H9 (cell line): Measurements from ENCODE around the gene DCTPP1. TPM values are rescaled to one million over a fixed set of nuclear protein-coding genes. Genes with fewer than 3 reads are reported as not detected.
"Not testable (repeated sequence)": the region's sequence is repeated elsewhere in the genome, so short reads cannot be mapped to it uniquely, and the experiment has no call there.

Experiments
- DNase-seq: peaks from one replicate; pipeline ENCODE4 v3.0.0-alpha.2; 2017
- H2AFZ ChIP-seq: one replicate; pipeline ENCODE4 v1.6.1; 2013; ENCODE audit warnings: mild to moderate bottlenecking, low read length, control low read depth, moderate library complexity
- H2AK5ac ChIP-seq: 2 replicates; pipeline ENCODE4 v1.6.1; 2013; ENCODE audit warnings: low read length, control low read depth, mixed read lengths; ENCODE audit not compliant: insufficient read length
- H2BK120ac ChIP-seq: one replicate; pipeline ENCODE4 v1.6.1; 2013; ENCODE audit warnings: low read depth, mild to moderate bottlenecking, low read length, control low read depth, inconsistent platforms; ENCODE audit not compliant: poor library complexity, severe bottlenecking
- H2BK12ac ChIP-seq: 2 replicates; pipeline ENCODE4 v1.6.1; 2013; ENCODE audit warnings: low read length, control low read depth, mixed read lengths, low read depth; ENCODE audit not compliant: insufficient read length
- H2BK15ac ChIP-seq: 2 replicates; pipeline ENCODE4 v1.6.1; 2013; ENCODE audit warnings: low read depth, low read length, control low read depth
- H2BK20ac ChIP-seq: one replicate; pipeline ENCODE4 v1.6.1; 2013; ENCODE audit warnings: low read depth, mild to moderate bottlenecking, low read length, control low read depth, inconsistent platforms; ENCODE audit not compliant: poor library complexity, severe bottlenecking
- H2BK5ac ChIP-seq: 2 replicates; pipeline ENCODE4 v1.6.1; 2013; ENCODE audit warnings: low read length, control low read depth, mixed read lengths; ENCODE audit not compliant: insufficient read length
- H3K14ac ChIP-seq: 2 replicates; pipeline ENCODE4 v1.6.1; 2013; ENCODE audit warnings: low read length, control low read depth; ENCODE audit not compliant: insufficient read depth
- H3K18ac ChIP-seq: 2 replicates; pipeline ENCODE4 v1.6.1; 2013; ENCODE audit warnings: low read depth, mild to moderate bottlenecking, mixed read lengths, low read length, control low read depth; ENCODE audit not compliant: insufficient read length
- H3K23ac ChIP-seq: 2 replicates; pipeline ENCODE4 v1.6.1; 2013; ENCODE audit warnings: low read length, control low read depth, mixed read lengths, low read depth; ENCODE audit not compliant: insufficient read length
- H3K23me2 ChIP-seq: 2 replicates; pipeline ENCODE4 v1.6.1; 2013; ENCODE audit warnings: low read depth, mild to moderate bottlenecking, mixed read lengths, low read length, control low read depth; ENCODE audit not compliant: insufficient read length, poor library complexity, severe bottlenecking
- H3K27ac ChIP-seq: 2 replicates; pipeline ENCODE4 v1.5.1; 2013; ENCODE audit warnings: low read length, control low read depth, mixed read lengths, low read depth; ENCODE audit not compliant: insufficient read length
- H3K27me3 ChIP-seq: 2 replicates; pipeline ENCODE4 v1.6.1; 2013; ENCODE audit warnings: low read length, control low read depth, inconsistent platforms; ENCODE audit not compliant: insufficient read depth
- H3K4ac ChIP-seq: 2 replicates; pipeline ENCODE4 v1.6.1; 2013; ENCODE audit warnings: low read depth, mild to moderate bottlenecking, control low read depth, inconsistent platforms, low read length, moderate library complexity
- H3K4me1 ChIP-seq: 2 replicates; pipeline ENCODE4 v1.6.1; 2013; ENCODE audit warnings: low read length, control low read depth, inconsistent platforms; ENCODE audit not compliant: insufficient read depth
- H3K4me2 ChIP-seq: 2 replicates; pipeline ENCODE4 v1.6.1; 2013; ENCODE audit warnings: low read length, control low read depth, mixed read lengths; ENCODE audit not compliant: insufficient read length, insufficient read depth
- H3K56ac ChIP-seq: 2 replicates; pipeline ENCODE4 v1.6.1; 2013; ENCODE audit warnings: low read depth, mild to moderate bottlenecking, mixed read lengths, low read length, control low read depth; ENCODE audit not compliant: insufficient read length
- H3K79me1 ChIP-seq: 2 replicates; pipeline ENCODE4 v1.6.1; 2013; ENCODE audit warnings: low read depth, mild to moderate bottlenecking, moderate library complexity, low read length, control low read depth, inconsistent platforms; ENCODE audit not compliant: insufficient read depth, poor library complexity, severe bottlenecking
- H3K79me2 ChIP-seq: 2 replicates; pipeline ENCODE4 v1.6.1; 2013; ENCODE audit warnings: low read length, control low read depth, inconsistent platforms; ENCODE audit not compliant: insufficient read depth
- H3K9ac ChIP-seq: 2 replicates; pipeline ENCODE4 v1.6.1; 2013; ENCODE audit warnings: low read length, control low read depth, mixed read lengths; ENCODE audit not compliant: insufficient read length; ENCODE audit errors: extremely low read depth
- H3K9me3 ChIP-seq: one replicate; pipeline ENCODE4 v1.6.1; 2013; ENCODE audit warnings: low read depth, low read length, inconsistent platforms; ENCODE audit not compliant: control insufficient read depth
- H3T11ph ChIP-seq: one replicate; pipeline ENCODE4 v1.6.1; 2013; ENCODE audit warnings: mild to moderate bottlenecking, low read length, control low read depth, inconsistent platforms
- H4K20me1 ChIP-seq: one replicate; pipeline ENCODE4 v1.6.1; 2013; ENCODE audit not compliant: control insufficient read depth, insufficient read length, insufficient read depth
- H4K5ac ChIP-seq: 2 replicates; pipeline ENCODE4 v1.6.1; 2013; ENCODE audit warnings: low read depth, mild to moderate bottlenecking, mixed read lengths, low read length, control low read depth; ENCODE audit not compliant: insufficient read length
- H4K8ac ChIP-seq: replicated peaks from 2 replicates; pipeline ENCODE4 v1.6.1; 2013; ENCODE audit warnings: low read length, control low read depth, mixed read lengths, low read depth; ENCODE audit not compliant: insufficient read length
- H4K91ac ChIP-seq: 2 replicates; pipeline ENCODE4 v1.6.1; 2013; ENCODE audit warnings: low read depth, mild to moderate bottlenecking, moderate library complexity, mixed read lengths, low read length, control low read depth; ENCODE audit not compliant: insufficient read length
- H3K27ac Mint-ChIP-seq, 3 experiments: 2 replicates in 2 of 3; 3 replicates in 1 of 3; pipeline ENCODE4 v1.8.0; 2020 to 2021; ENCODE audit warnings: mixed read lengths in 3 of 3, mild to moderate bottlenecking in 1 of 3, moderate library complexity in 1 of 3
- H3K27me3 Mint-ChIP-seq: 2 replicates; pipeline ENCODE4 v1.8.0; 2021; ENCODE audit warnings: low read depth, mild to moderate bottlenecking, moderate library complexity, mixed read lengths
- H3K36me3 Mint-ChIP-seq, 3 experiments: 2 replicates in 2 of 3; 3 replicates in 1 of 3; pipeline ENCODE4 v1.8.0; 2020 to 2021; ENCODE audit warnings: low read depth in 3 of 3, mixed read lengths in 3 of 3; ENCODE audit not compliant: insufficient read depth in 1 of 3
- H3K4me1 Mint-ChIP-seq, 2 experiments: 2 replicates each; pipeline ENCODE4 v1.8.0; 2020; ENCODE audit warnings: mixed read lengths in 2 of 2
- H3K4me3 Mint-ChIP-seq, 2 experiments: 2 replicates in 1 of 2; 3 replicates in 1 of 2; pipeline ENCODE4 v1.8.0; 2020 to 2021; ENCODE audit warnings: mild to moderate bottlenecking in 2 of 2, mixed read lengths in 2 of 2, moderate library complexity in 1 of 2
- H3K9me3 Mint-ChIP-seq, 2 experiments: 2 replicates in 1 of 2; 3 replicates in 1 of 2; pipeline ENCODE4 v1.8.0; 2020; ENCODE audit warnings: mild to moderate bottlenecking in 2 of 2, mixed read lengths in 2 of 2, moderate library complexity in 1 of 2
- WGBS: extraction: QIAGEN DNeasy Blood & Tissue Kit; methylation state at CpG from one replicate; pipeline ENCODE4 v1.1.7; 2013; ENCODE audit warnings: missing lambda C conversion rate, low lambda C conversion rate, mixed read lengths; ENCODE audit not compliant: insufficient read length; ENCODE audit errors: extremely low coverage; 5-methylcytosine and 5-hydroxymethylcytosine counted together
- total RNA-seq: library from RNA; stranded (reverse); gene quantifications from 2 replicates; pipeline ENCODE4 v1.2.1, GENCODE V29; 2021
- TF ChIP-seq, protein P1 (sequence below): fragments of 200-600 bp; sonication (generic); conservative IDR thresholded peaks from 3 replicates; pipeline ENCODE4 v1.8.0; 2021; ENCODE audit warnings: antibody characterized with exemption, mild to moderate bottlenecking

DCTPP1 gene
- total RNA-seq, 1 experiment from 2014 or later, result 78.3 TPM

GRCh38 chr16:30478766-30479478 lies 49.1 kb upstream of the DCTPP1 start:
- no peaks in the 10 kb centered on the region for H3K9me3 ChIP-seq
- no peak overlapping the region for H2AK5ac ChIP-seq
- H3K56ac ChIP-seq, result no peak overlapping the region
- H3K9ac ChIP-seq, result no peak overlapping the region
- TF ChIP-seq, protein P1, sequence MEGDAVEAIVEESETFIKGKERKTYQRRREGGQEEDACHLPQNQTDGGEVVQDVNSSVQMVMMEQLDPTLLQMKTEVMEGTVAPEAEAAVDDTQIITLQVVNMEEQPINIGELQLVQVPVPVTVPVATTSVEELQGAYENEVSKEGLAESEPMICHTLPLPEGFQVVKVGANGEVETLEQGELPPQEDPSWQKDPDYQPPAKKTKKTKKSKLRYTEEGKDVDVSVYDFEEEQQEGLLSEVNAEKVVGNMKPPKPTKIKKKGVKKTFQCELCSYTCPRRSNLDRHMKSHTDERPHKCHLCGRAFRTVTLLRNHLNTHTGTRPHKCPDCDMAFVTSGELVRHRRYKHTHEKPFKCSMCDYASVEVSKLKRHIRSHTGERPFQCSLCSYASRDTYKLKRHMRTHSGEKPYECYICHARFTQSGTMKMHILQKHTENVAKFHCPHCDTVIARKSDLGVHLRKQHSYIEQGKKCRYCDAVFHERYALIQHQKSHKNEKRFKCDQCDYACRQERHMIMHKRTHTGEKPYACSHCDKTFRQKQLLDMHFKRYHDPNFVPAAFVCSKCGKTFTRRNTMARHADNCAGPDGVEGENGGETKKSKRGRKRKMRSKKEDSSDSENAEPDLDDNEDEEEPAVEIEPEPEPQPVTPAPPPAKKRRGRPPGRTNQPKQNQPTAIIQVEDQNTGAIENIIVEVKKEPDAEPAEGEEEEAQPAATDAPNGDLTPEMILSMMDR, result no peak
- Mint-ChIP-seq H3K9me3 (no peaks in the 10 kb centered on the region), H3K4me1 (no peaks in the 10 kb centered on the region), H3K36me3 (no peaks in the 10 kb centered on the region), H3K27ac (no peak overlapping the region; a peak in 1 of 7 replicates), H3K27me3 (peaks cover 30% of the 10 kb centered on the region), H3K4me3 (no peak overlapping the region)
- H2BK20ac ChIP-seq, result no peak overlapping the region
- no CpG with 5 or more reads among the region's 12 CpGs for WGBS
- no peak overlapping the region for H2BK12ac ChIP-seq
- no peak overlapping the region for H3K18ac ChIP-seq
- no peak overlapping the region for H3K27ac ChIP-seq
- H3K79me2 ChIP-seq, result no peaks in the 10 kb centered on the region
- no peak overlapping the region for H4K91ac ChIP-seq
- H2BK120ac ChIP-seq, result no peak overlapping the region
- no peaks in the 10 kb centered on the region for H4K20me1 ChIP-seq
- no peak overlapping the region for H3K23ac ChIP-seq
- H3K4ac ChIP-seq, result no peak overlapping the region
- no peak overlapping the region for H4K5ac ChIP-seq
- H2AFZ ChIP-seq, result no peak overlapping the region
- no peaks in the 10 kb centered on the region for H3K27me3 ChIP-seq
- no peak overlapping the region for H3K4me2 ChIP-seq
- no peak overlapping the region; the same call in 1 of the 2 replicates for H3K14ac ChIP-seq
- DNase-seq, result no peak
- no peaks in the 10 kb centered on the region for H3K23me2 ChIP-seq
- no peaks in the 10 kb centered on the region for H3K79me1 ChIP-seq
- H3T11ph ChIP-seq, result no peak overlapping the region
- H3K4me1 ChIP-seq, result no peaks in the 10 kb centered on the region
- H4K8ac ChIP-seq, result no peak overlapping the region
- no peak overlapping the region for H2BK5ac ChIP-seq
- H2BK15ac ChIP-seq, result peak overlapping the region; percentile 94; the same call in 1 of the 2 replicates

GRCh38 chr16:30477773-30478172 lies 47.9 kb upstream of the DCTPP1 start:
- H3K23me2 ChIP-seq, H3K4ac ChIP-seq, DNase-seq, H3T11ph ChIP-seq, H3K18ac ChIP-seq, H3K27me3 ChIP-seq, H2BK120ac ChIP-seq, H2BK15ac ChIP-seq, H4K8ac ChIP-seq, H3K27ac ChIP-seq, H3K4me2 ChIP-seq, H3K9ac ChIP-seq, H3K36me3 Mint-ChIP-seq, H3K79me2 ChIP-seq, H3K4me1 Mint-ChIP-seq, H3K23ac ChIP-seq, H2BK5ac ChIP-seq, H2BK20ac ChIP-seq, H3K4me1 ChIP-seq, H2AK5ac ChIP-seq, H2BK12ac ChIP-seq, H3K9me3 ChIP-seq, H2AFZ ChIP-seq, H3K56ac ChIP-seq, H3K9me3 Mint-ChIP-seq, H3K27ac Mint-ChIP-seq, H4K91ac ChIP-seq, H3K79me1 ChIP-seq, H4K5ac ChIP-seq, H4K20me1 ChIP-seq, H3K14ac ChIP-seq, H3K4me3 Mint-ChIP-seq: not testable (repeated sequence)
- WGBS, result no CpG with 5 or more reads among the region's 3 CpGs
- peaks cover 31% of the 10 kb centered on the region for H3K27me3 Mint-ChIP-seq
